DND-41 (cell line): ENCODE measurements around the gene C5AR1.

Experiments used
- EZH2 ChIP-seq: IDR thresholded peaks from 3 replicates; pipeline ENCODE4 v1.6.1; 2012; ENCODE audit warnings: borderline replicate concordance, low read depth, mild to moderate bottlenecking, moderate library complexity, low read length, inconsistent platforms; ENCODE audit not compliant: severe bottlenecking
- TF ChIP-seq, protein P1 (sequence below): IDR thresholded peaks from 2 replicates; pipeline ENCODE4 v1.5.1; 2012; ENCODE audit warnings: borderline replicate concordance, low read length, moderate library complexity, mild to moderate bottlenecking; ENCODE audit not compliant: poor library complexity, severe bottlenecking; ENCODE audit errors: extremely low read depth

DNA sequence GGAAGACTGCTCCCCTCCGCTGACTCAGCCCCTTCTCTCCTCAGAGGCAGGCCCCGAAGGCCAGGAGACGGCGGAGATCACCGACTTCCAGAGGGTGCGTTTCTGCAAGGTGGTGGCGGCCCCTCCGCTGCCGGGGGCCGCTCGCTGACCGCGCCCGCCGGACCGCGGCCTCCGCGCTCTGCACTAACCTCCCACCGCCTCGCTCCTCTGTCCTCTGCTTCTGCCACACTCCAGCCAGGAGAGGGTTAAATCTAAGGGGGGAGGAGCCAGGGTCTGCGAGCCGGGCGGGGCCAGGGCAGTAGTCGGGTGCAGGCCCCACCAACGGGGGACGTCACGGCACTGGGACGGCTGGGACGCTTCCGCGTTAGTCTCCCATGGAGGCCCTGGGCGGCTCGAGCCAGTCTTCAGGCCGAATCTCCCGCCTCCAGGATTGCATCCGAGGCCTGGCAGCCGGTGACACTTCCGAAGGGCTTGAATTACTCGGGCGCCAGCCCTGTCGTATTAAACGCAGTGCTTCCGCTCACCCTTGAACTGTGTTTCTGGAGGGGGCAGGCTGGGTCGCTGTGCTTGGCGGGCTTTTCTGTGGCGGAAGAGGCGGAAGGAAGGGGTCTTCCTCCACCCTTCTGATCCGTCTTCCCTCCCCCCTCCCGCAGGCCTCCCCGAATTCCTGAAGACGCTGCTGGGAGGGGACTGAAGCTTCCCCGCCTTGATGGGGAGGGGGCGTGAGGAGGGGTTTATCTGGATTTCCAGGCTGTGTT lies 36.2 kb upstream of the C5AR1 start:
- TF ChIP-seq, protein P1, sequence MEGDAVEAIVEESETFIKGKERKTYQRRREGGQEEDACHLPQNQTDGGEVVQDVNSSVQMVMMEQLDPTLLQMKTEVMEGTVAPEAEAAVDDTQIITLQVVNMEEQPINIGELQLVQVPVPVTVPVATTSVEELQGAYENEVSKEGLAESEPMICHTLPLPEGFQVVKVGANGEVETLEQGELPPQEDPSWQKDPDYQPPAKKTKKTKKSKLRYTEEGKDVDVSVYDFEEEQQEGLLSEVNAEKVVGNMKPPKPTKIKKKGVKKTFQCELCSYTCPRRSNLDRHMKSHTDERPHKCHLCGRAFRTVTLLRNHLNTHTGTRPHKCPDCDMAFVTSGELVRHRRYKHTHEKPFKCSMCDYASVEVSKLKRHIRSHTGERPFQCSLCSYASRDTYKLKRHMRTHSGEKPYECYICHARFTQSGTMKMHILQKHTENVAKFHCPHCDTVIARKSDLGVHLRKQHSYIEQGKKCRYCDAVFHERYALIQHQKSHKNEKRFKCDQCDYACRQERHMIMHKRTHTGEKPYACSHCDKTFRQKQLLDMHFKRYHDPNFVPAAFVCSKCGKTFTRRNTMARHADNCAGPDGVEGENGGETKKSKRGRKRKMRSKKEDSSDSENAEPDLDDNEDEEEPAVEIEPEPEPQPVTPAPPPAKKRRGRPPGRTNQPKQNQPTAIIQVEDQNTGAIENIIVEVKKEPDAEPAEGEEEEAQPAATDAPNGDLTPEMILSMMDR = no peak
- TF ChIP-seq EZH2 = no peak
